GM10266 (cell line): ENCODE data around the gene ZBTB11.
A peak's percentile ranks its signal among the peaks of the same experiment; 100 is the strongest.

Source experiments
- DNase-seq: peaks from one replicate; pipeline ENCODE4 v3.0.0; 2012; ENCODE audit errors: extremely low spot score
- CTCF ChIP-seq: IDR thresholded peaks from 2 replicates; pipeline ENCODE4 v1.5.1; 2012; ENCODE audit warnings: mild to moderate bottlenecking, low read depth; ENCODE audit not compliant: control insufficient read depth, insufficient read depth; ENCODE audit errors: missing control alignments

ZBTB11 gene

GRCh38 chr3:101640256-101640655, 36.7 kb downstream of the ZBTB11 start:
- DNase-seq = no peak
- no peak for TF ChIP-seq CTCF

GRCh38 chr3:101639280-101639963, 37.5 kb downstream of the ZBTB11 start:
- no peak for DNase-seq
- no peak for TF ChIP-seq CTCF

- TF ChIP-seq CTCF = peak; percentile 14
- DNase-seq = no peak
Measured at GRCh38 chr3:101638261-101638745, 38.6 kb downstream of the ZBTB11 start.

DNA sequence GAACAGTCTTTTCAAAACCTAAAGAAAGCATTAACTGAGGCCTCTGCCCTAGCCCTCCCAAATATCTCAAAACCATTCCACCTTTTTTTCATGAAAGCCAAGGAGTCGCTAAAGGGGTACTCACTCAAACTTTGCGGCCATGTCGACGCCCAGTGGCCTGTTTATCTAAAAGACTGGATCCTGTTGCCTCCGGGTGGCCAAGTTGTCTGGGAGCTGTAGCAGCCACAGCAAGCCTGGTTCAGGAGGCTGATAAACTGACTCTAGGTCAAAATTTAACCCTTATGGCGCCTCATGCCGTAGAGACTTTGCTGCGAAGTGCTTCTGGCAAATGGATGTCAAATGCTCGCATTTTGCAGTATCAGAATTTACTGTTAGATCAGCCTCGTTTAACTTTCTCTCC, 39.5 kb downstream of the ZBTB11 start:
- TF ChIP-seq CTCF = no peak
- DNase-seq = no peak

- peak; percentile 63 for DNase-seq
- TF ChIP-seq CTCF = peak; percentile 65
Measured at GRCh38 chr3:101635954-101636798, 40.8 kb downstream of the ZBTB11 start.

DNA sequence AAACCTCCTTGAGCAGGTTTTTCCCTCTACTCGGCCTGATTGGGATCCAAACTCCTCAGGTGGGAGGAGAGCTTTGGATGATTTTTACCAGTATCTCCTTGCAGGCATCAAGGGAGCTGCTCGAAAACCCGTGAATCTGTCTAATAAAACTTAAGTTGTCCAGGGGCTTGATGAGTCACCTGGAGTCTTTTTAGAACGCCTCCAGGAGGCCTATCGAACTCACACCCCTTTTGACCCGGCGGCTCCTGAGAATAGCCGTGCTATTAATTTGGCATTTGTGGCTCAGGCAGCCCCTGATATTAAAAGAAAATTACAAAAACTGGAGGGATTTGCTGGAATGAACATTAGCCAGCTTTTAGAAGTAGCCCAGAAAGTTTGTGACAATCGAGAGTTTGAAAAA, 41.6 kb downstream of the ZBTB11 start:
- TF ChIP-seq CTCF = no peak
- no peak for DNase-seq
